Measurements from ENCODE around the gene MLPH.

Gene MLPH

GRCh38 chr2:237501892-237502513, 15.0 kb downstream of the MLPH start:
- no peak for DNase-seq

- DNase-seq: no peak
Measured at GRCh38 chr2:237503201-237503600, 16.1 kb downstream of the MLPH start.

GRCh38 chr2:237505188-237505939, 18.3 kb downstream of the MLPH start:
- DNase-seq: no peak

- no peak for DNase-seq
Measured at GRCh38 chr2:237507512-237507911, 20.5 kb downstream of the MLPH start.

GRCh38 chr2:237508361-237508760, 21.3 kb downstream of the MLPH start:
- DNase-seq: no peak

- no peak for DNase-seq
Measured at GRCh38 chr2:237509151-237509550, 22.1 kb downstream of the MLPH start.

GRCh38 chr2:237509905-237510304, 22.9 kb downstream of the MLPH start:
- DNase-seq: no peak

- DNase-seq: no peak
Measured at GRCh38 chr2:237510502-237511217, 23.6 kb downstream of the MLPH start.

- no peak for DNase-seq
Measured at GRCh38 chr2:237511433-237511832, 24.4 kb downstream of the MLPH start.

GRCh38 chr2:237511885-237512405, 24.9 kb downstream of the MLPH start:
- DNase-seq: no peak

- peak; percentile 71 for DNase-seq
Measured at GRCh38 chr2:237512774-237513466, 25.9 kb downstream of the MLPH start.

GRCh38 chr2:237513693-237514092, 26.6 kb downstream of the MLPH start:
- DNase-seq: no peak

- no peak for DNase-seq
Measured at GRCh38 chr2:237514474-237515130, 27.6 kb downstream of the MLPH start.

GRCh38 chr2:237515166-237515565, 28.1 kb downstream of the MLPH start:
- no peak for DNase-seq

- DNase-seq: no peak
Measured at GRCh38 chr2:237515621-237516275, 28.7 kb downstream of the MLPH start.

- no peak for DNase-seq
Measured at GRCh38 chr2:237517163-237517562, 30.1 kb downstream of the MLPH start.

GRCh38 chr2:237517990-237518389, 30.9 kb downstream of the MLPH start:
- DNase-seq: no peak

GRCh38 chr2:237519506-237520245, 32.6 kb downstream of the MLPH start:
- no peak for DNase-seq

GRCh38 chr2:237520290-237520689, 33.2 kb downstream of the MLPH start:
- DNase-seq: no peak

GRCh38 chr2:237524631-237525030, 37.6 kb downstream of the MLPH start:
- DNase-seq: no peak

GRCh38 chr2:237525559-237526157, 38.6 kb downstream of the MLPH start:
- no peak for DNase-seq
